Activated T-helper 1 cell treated with anti-CD3 and anti-CD28 coated beads, Interleukin-2, amount 50 U/mL, for 16 hours (primary cell): ENCODE data around the gene CETN2.
"Not testable (repeated sequence)": the region's sequence is repeated elsewhere in the genome, so short reads cannot be mapped to it uniquely, and the experiment has no call there.

Experiments
- DNase-seq, 2 donors: peaks; one replicate each; pipeline ENCODE4 v3.0.0-alpha.2; 2020; ENCODE audit warnings: low read depth in 1 of 2, low spot score in 1 of 2

Gene CETN2

GRCh38 chrX:152830312-152831305, at the start of gene CETN2, which contains the start of gene NSDHL:
CETN2 (minus strand) TSS chrX:152830757; CDS start chrX:152830710, 47 bp downstream.
NSDHL (plus strand) TSS chrX:152831063; CDS start chrX:152846325, 15,262 bp downstream.
- peak; percentile 84 to 88 for DNase-seq

- DNase-seq: no peak
These were observed 48.6 kb upstream of the CETN2 start for GRCh38 chrX:152878976-152879755.

- DNase-seq: no peak
These were observed 46.6 kb upstream of the CETN2 start for GRCh38 chrX:152876931-152877840.

GRCh38 chrX:152873361-152873760, 42.8 kb upstream of the CETN2 start:
- no peak for DNase-seq

GRCh38 chrX:152872522-152872921, 42.0 kb upstream of the CETN2 start:
- no peak for DNase-seq

GRCh38 chrX:152871260-152871659, 40.7 kb upstream of the CETN2 start:
- DNase-seq: no peak

GRCh38 chrX:152869972-152870371, 39.4 kb upstream of the CETN2 start:
- DNase-seq: no peak

- no peak for DNase-seq
These were observed 35.8 kb upstream of the CETN2 start for GRCh38 chrX:152866386-152866785.

- DNase-seq: no peak
These were observed 34.8 kb upstream of the CETN2 start for GRCh38 chrX:152865232-152865920.

- no peak for DNase-seq
These were observed 31.3 kb upstream of the CETN2 start for GRCh38 chrX:152861826-152862225.

- no peak for DNase-seq
These were observed 30.6 kb upstream of the CETN2 start for GRCh38 chrX:152861116-152861515.

GRCh38 chrX:152853986-152854385, 23.4 kb upstream of the CETN2 start:
- DNase-seq: no peak

GRCh38 chrX:152850465-152850864, 19.9 kb upstream of the CETN2 start:
- no peak for DNase-seq

GRCh38 chrX:152847281-152847680, 16.7 kb upstream of the CETN2 start:
- DNase-seq: no peak

- no peak for DNase-seq
These were observed 15.2 kb upstream of the CETN2 start for GRCh38 chrX:152845618-152846240.

- no peak for DNase-seq
These were observed 13.7 kb upstream of the CETN2 start for GRCh38 chrX:152844256-152844655.

- no peak for DNase-seq
These were observed 13.3 kb upstream of the CETN2 start for GRCh38 chrX:152843852-152844251.

GRCh38 chrX:152842772-152843338, 12.3 kb upstream of the CETN2 start:
- DNase-seq: no peak

GRCh38 chrX:152835470-152835869, 4.9 kb upstream of the CETN2 start:
- not testable (repeated sequence) for DNase-seq
